ENCODE data around the gene GPR171. TPM values are rescaled to one million over a fixed set of nuclear protein-coding genes. Genes with fewer than 3 reads are reported as not detected.

The GPR171 gene
- total and polyA plus RNA-seq, 2 of the 13 experiments (the other 11 are each of a cell fraction or from before 2014, with no cell fraction given): not detected

GRCh38 chr3:151226825-151227224 lies 23.8 kb upstream of the GPR171 start (continued):
- TF ChIP-seq, protein P1, sequence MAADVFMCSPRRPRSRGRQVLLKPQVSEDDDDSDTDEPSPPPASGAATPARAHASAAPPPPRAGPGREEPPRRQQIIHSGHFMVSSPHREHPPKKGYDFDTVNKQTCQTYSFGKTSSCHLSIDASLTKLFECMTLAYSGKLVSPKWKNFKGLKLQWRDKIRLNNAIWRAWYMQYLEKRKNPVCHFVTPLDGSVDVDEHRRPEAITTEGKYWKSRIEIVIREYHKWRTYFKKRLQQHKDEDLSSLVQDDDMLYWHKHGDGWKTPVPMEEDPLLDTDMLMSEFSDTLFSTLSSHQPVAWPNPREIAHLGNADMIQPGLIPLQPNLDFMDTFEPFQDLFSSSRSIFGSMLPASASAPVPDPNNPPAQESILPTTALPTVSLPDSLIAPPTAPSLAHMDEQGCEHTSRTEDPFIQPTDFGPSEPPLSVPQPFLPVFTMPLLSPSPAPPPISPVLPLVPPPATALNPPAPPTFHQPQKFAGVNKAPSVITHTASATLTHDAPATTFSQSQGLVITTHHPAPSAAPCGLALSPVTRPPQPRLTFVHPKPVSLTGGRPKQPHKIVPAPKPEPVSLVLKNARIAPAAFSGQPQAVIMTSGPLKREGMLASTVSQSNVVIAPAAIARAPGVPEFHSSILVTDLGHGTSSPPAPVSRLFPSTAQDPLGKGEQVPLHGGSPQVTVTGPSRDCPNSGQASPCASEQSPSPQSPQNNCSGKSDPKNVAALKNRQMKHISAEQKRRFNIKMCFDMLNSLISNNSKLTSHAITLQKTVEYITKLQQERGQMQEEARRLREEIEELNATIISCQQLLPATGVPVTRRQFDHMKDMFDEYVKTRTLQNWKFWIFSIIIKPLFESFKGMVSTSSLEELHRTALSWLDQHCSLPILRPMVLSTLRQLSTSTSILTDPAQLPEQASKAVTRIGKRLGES (CRISPR knock-in tag; IDR thresholded peaks at IDR 0.05; ENCODE audit: borderline replicate concordance): no peak
- TF ChIP-seq, protein P2, sequence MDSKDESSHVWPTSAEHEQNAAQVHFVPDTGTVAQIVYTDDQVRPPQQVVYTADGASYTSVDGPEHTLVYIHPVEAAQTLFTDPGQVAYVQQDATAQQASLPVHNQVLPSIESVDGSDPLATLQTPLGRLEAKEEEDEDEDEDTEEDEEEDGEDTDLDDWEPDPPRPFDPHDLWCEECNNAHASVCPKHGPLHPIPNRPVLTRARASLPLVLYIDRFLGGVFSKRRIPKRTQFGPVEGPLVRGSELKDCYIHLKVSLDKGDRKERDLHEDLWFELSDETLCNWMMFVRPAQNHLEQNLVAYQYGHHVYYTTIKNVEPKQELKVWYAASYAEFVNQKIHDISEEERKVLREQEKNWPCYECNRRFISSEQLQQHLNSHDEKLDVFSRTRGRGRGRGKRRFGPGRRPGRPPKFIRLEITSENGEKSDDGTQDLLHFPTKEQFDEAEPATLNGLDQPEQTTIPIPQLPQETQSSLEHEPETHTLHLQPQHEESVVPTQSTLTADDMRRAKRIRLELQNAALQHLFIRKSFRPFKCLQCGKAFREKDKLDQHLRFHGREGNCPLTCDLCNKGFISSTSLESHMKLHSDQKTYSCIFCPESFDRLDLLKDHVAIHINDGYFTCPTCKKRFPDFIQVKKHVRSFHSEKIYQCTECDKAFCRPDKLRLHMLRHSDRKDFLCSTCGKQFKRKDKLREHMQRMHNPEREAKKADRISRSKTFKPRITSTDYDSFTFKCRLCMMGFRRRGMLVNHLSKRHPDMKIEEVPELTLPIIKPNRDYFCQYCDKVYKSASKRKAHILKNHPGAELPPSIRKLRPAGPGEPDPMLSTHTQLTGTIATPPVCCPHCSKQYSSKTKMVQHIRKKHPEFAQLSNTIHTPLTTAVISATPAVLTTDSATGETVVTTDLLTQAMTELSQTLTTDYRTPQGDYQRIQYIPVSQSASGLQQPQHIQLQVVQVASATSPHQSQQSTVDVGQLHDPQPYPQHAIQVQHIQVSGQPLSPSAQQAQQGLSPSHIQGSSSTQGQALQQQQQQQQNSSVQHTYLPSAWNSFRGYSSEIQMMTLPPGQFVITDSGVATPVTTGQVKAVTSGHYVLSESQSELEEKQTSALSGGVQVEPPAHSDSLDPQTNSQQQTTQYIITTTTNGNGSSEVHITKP (CRISPR knock-in tag; IDR thresholded peaks at IDR 0.05; ENCODE audit: low read depth): no peak

- ChIA-PET POLR2A (interaction anchor here (0.8 to 1.5 kb wide), 3 partner anchors 29 to 57 kb away, joined by 3 to 7 read pairs (median 4); no protein-coding TSS in a partner anchor), CTCF (ENCODE audit: low intra/inter-chr PET ratio, low total read pairs) (interaction anchor here (1.4 to 3.2 kb wide), 2 partner anchors 58 to 101 kb away, joined by 3 to 29 read pairs; no protein-coding TSS in a partner anchor)
- Histone ChIP-seq H3K4me1 (ENCODE audit: insufficient read depth, low read length) (peaks cover 34% of the 10 kb centered on the region), H3K27ac (ENCODE audit: extremely low read length, insufficient read depth, low read length) (no peak overlapping the region), H4K20me1 (ENCODE audit: insufficient read depth, low read length) (no peaks in the 10 kb centered on the region), H2AFZ (ENCODE audit: low read length) (no peak overlapping the region), H3K4me2 (ENCODE audit: low read depth, low read length) (no peak overlapping the region), H3K9me3 (ENCODE audit: low read length) (peaks cover 5% of the 10 kb centered on the region; the same call in 1 of the 2 replicates), H3K36me3 (replicated peaks in 1 of 2; ENCODE audit: control insufficient read depth in 1 of 2, insufficient read depth in 2 of 2, low read length in 2 of 2) (no peaks in the 10 kb centered on the region), H3K27me3 (ENCODE audit: control insufficient read depth in 1 of 2, insufficient read depth in 2 of 2, low read length in 2 of 2) (no peaks in the 10 kb centered on the region; a peak in 1 of 5 replicates), H3K79me2 (ENCODE audit: insufficient read depth, low read length) (no peaks in the 10 kb centered on the region), H3K9ac (ENCODE audit: insufficient read depth, low read depth, low read length) (no peak overlapping the region), H3K4me3 (replicated peaks in 1 of 3; ENCODE audit: insufficient read depth in 1 of 3, low read depth in 2 of 3, low read length in 3 of 3) (no peak overlapping the region)
- intact Hi-C loops (cut with micrococcal nuclease; ENCODE audit: unreplicated experiment) (no loop called here), in situ Hi-C loops (cut with HindIII; ENCODE audit: extremely low pct_ligation_motif_present, low pct_unique_long_range_greater_than_20kb) (loop anchor here (5.0 kb wide), 2 partner anchors 54 to 56 kb away; no protein-coding TSS in a partner anchor)
- no peak for FAIRE-seq
- DNase-seq (ENCODE audit: low spot score): peak; percentile 81
- no TSS peak for BruUV-seq (replicated peaks)
- WGBS (ENCODE audit: low lambda C conversion rate): 35% methylated on average over 4 of the region's 4 CpGs
- peak; percentile 18; the same call in 2 of the 3 replicates for ATAC-seq
- TF ChIP-seq ELF1 (CRISPR knock-in tag; IDR thresholded peaks at IDR 0.05) (no peak), FOXM1 (CRISPR knock-in tag; IDR thresholded peaks at IDR 0.05) (no peak), MYPOP (CRISPR knock-in tag; IDR thresholded peaks at IDR 0.05) (no peak), KLF11 (CRISPR knock-in tag; IDR thresholded peaks at IDR 0.05) (no peak), FOSL2 (CRISPR knock-in tag; IDR thresholded peaks at IDR 0.05) (peak; percentile 76), FOXA3 (CRISPR knock-in tag; IDR thresholded peaks at IDR 0.05) (peak; percentile 52; the same call in 1 of the 2 replicates), SNAI1 (CRISPR knock-in tag; IDR thresholded peaks at IDR 0.05; ENCODE audit: borderline replicate concordance) (no peak), MIXL1 (CRISPR knock-in tag; IDR thresholded peaks at IDR 0.05) (no peak), HNF4A (CRISPR knock-in tag; IDR thresholded peaks at IDR 0.05) (no peak), TBX2 (CRISPR knock-in tag; IDR thresholded peaks at IDR 0.05; ENCODE audit: borderline replicate concordance) (peak; percentile 74), PLRG1 (conservative IDR thresholded peaks at IDR 0.05) (no peak), SP2 (CRISPR knock-in tag; IDR thresholded peaks at IDR 0.05) (no peak)
- TF ChIP-seq, protein P3, sequence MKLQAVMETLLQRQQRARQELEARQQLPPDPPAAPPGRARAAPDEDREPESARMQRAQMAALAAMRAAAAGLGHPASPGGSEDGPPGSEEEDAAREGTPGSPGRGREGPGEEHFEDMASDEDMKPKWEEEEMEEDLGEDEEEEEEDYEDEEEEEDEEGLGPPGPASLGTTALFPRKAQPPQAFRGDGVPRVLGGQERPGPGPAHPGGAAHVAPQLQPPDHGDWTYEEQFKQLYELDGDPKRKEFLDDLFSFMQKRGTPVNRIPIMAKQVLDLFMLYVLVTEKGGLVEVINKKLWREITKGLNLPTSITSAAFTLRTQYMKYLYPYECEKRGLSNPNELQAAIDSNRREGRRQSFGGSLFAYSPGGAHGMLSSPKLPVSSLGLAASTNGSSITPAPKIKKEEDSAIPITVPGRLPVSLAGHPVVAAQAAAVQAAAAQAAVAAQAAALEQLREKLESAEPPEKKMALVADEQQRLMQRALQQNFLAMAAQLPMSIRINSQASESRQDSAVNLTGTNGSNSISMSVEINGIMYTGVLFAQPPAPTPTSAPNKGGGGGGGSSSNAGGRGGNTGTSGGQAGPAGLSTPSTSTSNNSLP (IDR thresholded peaks at IDR 0.05; ENCODE audit: low read depth, low read length): no peak
These were observed 23.1 kb upstream of the GPR171 start for GRCh38 chr3:151226088-151226563.

Measured in HepG2 (cell line).